ENCODE measurements around the gene NATD1. TPM values are rescaled to one million over a fixed set of nuclear protein-coding genes. Genes with fewer than 3 reads are reported as not detected.

The NATD1 gene
- 1 to 10 TPM; 3.0 to 3.2 TPM for total RNA-seq

GRCh38 chr17:21252796-21253645 is at the start of gene NATD1:
NATD1 (minus strand) TSS chr17:21253410; CDS start chr17:21253264, 146 bp downstream.
- DNase-seq = peak; percentile 82
- ChIA-PET CTCF (interaction anchor here (1.0 to 1.4 kb wide), 3 partner anchors 8 to 19 kb away, joined by 3 read pairs; no protein-coding TSS in a partner anchor), POLR2A (interaction anchor here (0.6 kb wide), 1 partner anchor 982 kb away, joined by 15 read pairs; no protein-coding TSS in a partner anchor)
- H3K27me3 Mint-ChIP-seq = peaks cover 5% of the 10 kb centered on the region
- no peaks in the 10 kb centered on the region for H3K9me3 Mint-ChIP-seq
- no peaks in the 10 kb centered on the region for H3K36me3 Mint-ChIP-seq (ENCODE audit: low read depth)
- peak within 1 kb of the TSS; percentile 80 for H3K4me3 Mint-ChIP-seq
- H3K27ac Mint-ChIP-seq = peak within 1 kb of the TSS; percentile 86
- peaks cover 17% of the 10 kb centered on the region for H3K4me1 Mint-ChIP-seq

- H3K4me1 Mint-ChIP-seq = no peaks in the 10 kb centered on the region
- H3K9me3 Mint-ChIP-seq = no peaks in the 10 kb centered on the region
- CTCF ChIA-PET = interaction anchor here (1.5 kb wide), 1 partner anchor 12 kb away, joined by 3 read pairs; no protein-coding TSS in a partner anchor
- no peak overlapping the region for H3K27ac Mint-ChIP-seq
- H3K4me3 Mint-ChIP-seq = no peak overlapping the region
- POLR2A ChIA-PET = interaction anchor here (0.6 kb wide), 1 partner anchor 90 kb away, joined by 3 read pairs; no protein-coding TSS in a partner anchor
- no peaks in the 10 kb centered on the region for H3K27me3 Mint-ChIP-seq
- no peak for DNase-seq
- H3K36me3 Mint-ChIP-seq (ENCODE audit: low read depth) = peaks cover 29% of the 10 kb centered on the region
Observed at GRCh38 chr17:21301593-21302550, 48.7 kb upstream of the NATD1 start.

- Mint-ChIP-seq H3K9me3 (no peaks in the 10 kb centered on the region), H3K27me3 (no peaks in the 10 kb centered on the region), H3K36me3 (ENCODE audit: low read depth) (peaks cover 24% of the 10 kb centered on the region), H3K4me1 (no peaks in the 10 kb centered on the region), H3K27ac (no peak overlapping the region), H3K4me3 (no peak overlapping the region)
- DNase-seq = no peak
- ChIA-PET CTCF (interaction anchor here (1.2 to 1.5 kb wide), 2 partner anchors 11 to 21 kb away, joined by 3 to 4 read pairs; no protein-coding TSS in a partner anchor), POLR2A (no interaction called here)
Observed at GRCh38 chr17:21300601-21301571, 47.7 kb upstream of the NATD1 start.

- CTCF ChIA-PET = interaction anchor here (1.2 to 1.5 kb wide), 2 partner anchors 11 to 20 kb away, joined by 3 to 4 read pairs; no protein-coding TSS in a partner anchor
- no peak overlapping the region for H3K27ac Mint-ChIP-seq
- H3K4me3 Mint-ChIP-seq = no peak overlapping the region
- H3K27me3 Mint-ChIP-seq = no peaks in the 10 kb centered on the region
- no peak for DNase-seq
- no peaks in the 10 kb centered on the region for H3K4me1 Mint-ChIP-seq
- H3K36me3 Mint-ChIP-seq (ENCODE audit: low read depth) = peaks cover 19% of the 10 kb centered on the region
- POLR2A ChIA-PET = no interaction called here
- peaks cover 2% of the 10 kb centered on the region for H3K9me3 Mint-ChIP-seq
Observed at GRCh38 chr17:21299981-21300600, 46.9 kb upstream of the NATD1 start.

GRCh38 chr17:21298983-21299519 is 45.8 kb upstream of the NATD1 start:
- CTCF ChIA-PET = interaction anchor here (0.9 kb wide), 1 partner anchor 158 kb away, joined by 3 read pairs; no protein-coding TSS in a partner anchor
- peaks cover 2% of the 10 kb centered on the region for H3K9me3 Mint-ChIP-seq
- POLR2A ChIA-PET = no interaction called here

GRCh38 chr17:21298056-21298982 is 45.1 kb upstream of the NATD1 start:
- Mint-ChIP-seq H3K4me3 (no peak overlapping the region), H3K27me3 (no peaks in the 10 kb centered on the region), H3K4me1 (peaks cover 2% of the 10 kb centered on the region), H3K36me3 (ENCODE audit: low read depth) (peaks cover 17% of the 10 kb centered on the region), H3K27ac (no peak overlapping the region), H3K9me3 (peaks cover 2% of the 10 kb centered on the region)
- DNase-seq = no peak
- CTCF ChIA-PET = interaction anchor here (0.9 to 1.5 kb wide), 2 partner anchors 59 to 159 kb away, joined by 3 read pairs; no protein-coding TSS in a partner anchor
- POLR2A ChIA-PET = no interaction called here

More at GRCh38 chr17:21298983-21299519, 45.8 kb upstream of the NATD1 start:
- peaks cover 17% of the 10 kb centered on the region for H3K36me3 Mint-ChIP-seq (ENCODE audit: low read depth)
- H3K4me1 Mint-ChIP-seq = peaks cover 2% of the 10 kb centered on the region
- H3K27me3 Mint-ChIP-seq = no peaks in the 10 kb centered on the region
- H3K27ac Mint-ChIP-seq = no peak overlapping the region
- no peak overlapping the region for H3K4me3 Mint-ChIP-seq
- no peak for DNase-seq

- Mint-ChIP-seq H3K27me3 (no peaks in the 10 kb centered on the region), H3K27ac (no peak overlapping the region), H3K4me3 (no peak overlapping the region), H3K4me1 (peaks cover 4% of the 10 kb centered on the region), H3K9me3 (peaks cover 2% of the 10 kb centered on the region), H3K36me3 (ENCODE audit: low read depth) (peaks cover 14% of the 10 kb centered on the region)
- no peak for DNase-seq
- ChIA-PET CTCF (interaction anchor here (1.5 kb wide), 1 partner anchor 58 kb away, joined by 3 read pairs; no protein-coding TSS in a partner anchor), POLR2A (no interaction called here)
Observed at GRCh38 chr17:21297597-21297996, 44.4 kb upstream of the NATD1 start.

- no peak for DNase-seq
- CTCF ChIA-PET = interaction anchor here (1.5 kb wide), 1 partner anchor 57 kb away, joined by 3 read pairs; no protein-coding TSS in a partner anchor
- H3K4me1 Mint-ChIP-seq = peaks cover 6% of the 10 kb centered on the region
- H3K27me3 Mint-ChIP-seq = no peaks in the 10 kb centered on the region
- H3K4me3 Mint-ChIP-seq = no peak overlapping the region
- H3K36me3 Mint-ChIP-seq (ENCODE audit: low read depth) = peaks cover 13% of the 10 kb centered on the region
- H3K9me3 Mint-ChIP-seq = peaks cover 2% of the 10 kb centered on the region
- POLR2A ChIA-PET = no interaction called here
- no peak overlapping the region for H3K27ac Mint-ChIP-seq
Observed at GRCh38 chr17:21297026-21297520, 43.9 kb upstream of the NATD1 start.

GRCh38 chr17:21296097-21297025 is 43.2 kb upstream of the NATD1 start:
- ChIA-PET POLR2A (no interaction called here), CTCF (interaction anchor here (0.6 kb wide), 1 partner anchor 210 kb away, joined by 4 read pairs; no protein-coding TSS in a partner anchor)
- no peak overlapping the region for H3K27ac Mint-ChIP-seq

More at GRCh38 chr17:21296097-21297025, 43.2 kb upstream of the NATD1 start:
- Mint-ChIP-seq H3K4me1 (peaks cover 6% of the 10 kb centered on the region), H3K9me3 (peaks cover 2% of the 10 kb centered on the region), H3K4me3 (no peak overlapping the region), H3K27me3 (no peaks in the 10 kb centered on the region), H3K36me3 (ENCODE audit: low read depth) (peaks cover 12% of the 10 kb centered on the region)
- DNase-seq = no peak
